Measurements from ENCODE around the gene SPON1.

Gene SPON1

DNA sequence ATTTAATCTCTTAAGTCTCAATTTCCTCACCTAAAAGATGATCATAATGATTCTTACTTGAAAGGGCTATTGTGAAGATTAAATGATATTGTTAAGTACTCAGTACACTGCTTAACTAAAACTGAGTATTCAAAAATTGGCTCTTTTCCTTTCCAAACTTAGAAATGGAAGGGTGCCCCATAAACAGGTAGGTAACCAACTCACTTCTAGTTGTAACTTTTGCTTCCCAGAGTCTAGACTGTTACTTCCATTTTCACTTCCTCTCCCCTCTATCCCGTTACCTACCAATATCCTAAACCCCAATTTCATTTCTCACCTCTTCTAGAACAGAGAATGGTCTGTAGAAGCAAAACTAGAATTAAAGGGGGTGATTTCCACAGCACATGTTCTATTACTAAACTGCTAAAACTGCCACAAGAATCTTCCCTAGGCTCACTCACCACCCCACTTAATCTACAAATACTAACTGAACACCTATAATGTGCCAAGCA is 346.4 kb downstream of the SPON1 start:
- DNase-seq (ENCODE audit: low read depth) = no peak
- H3K4me3 ChIP-seq (ENCODE audit: low read length) = no peak overlapping the region
- TF ChIP-seq, protein P1, sequence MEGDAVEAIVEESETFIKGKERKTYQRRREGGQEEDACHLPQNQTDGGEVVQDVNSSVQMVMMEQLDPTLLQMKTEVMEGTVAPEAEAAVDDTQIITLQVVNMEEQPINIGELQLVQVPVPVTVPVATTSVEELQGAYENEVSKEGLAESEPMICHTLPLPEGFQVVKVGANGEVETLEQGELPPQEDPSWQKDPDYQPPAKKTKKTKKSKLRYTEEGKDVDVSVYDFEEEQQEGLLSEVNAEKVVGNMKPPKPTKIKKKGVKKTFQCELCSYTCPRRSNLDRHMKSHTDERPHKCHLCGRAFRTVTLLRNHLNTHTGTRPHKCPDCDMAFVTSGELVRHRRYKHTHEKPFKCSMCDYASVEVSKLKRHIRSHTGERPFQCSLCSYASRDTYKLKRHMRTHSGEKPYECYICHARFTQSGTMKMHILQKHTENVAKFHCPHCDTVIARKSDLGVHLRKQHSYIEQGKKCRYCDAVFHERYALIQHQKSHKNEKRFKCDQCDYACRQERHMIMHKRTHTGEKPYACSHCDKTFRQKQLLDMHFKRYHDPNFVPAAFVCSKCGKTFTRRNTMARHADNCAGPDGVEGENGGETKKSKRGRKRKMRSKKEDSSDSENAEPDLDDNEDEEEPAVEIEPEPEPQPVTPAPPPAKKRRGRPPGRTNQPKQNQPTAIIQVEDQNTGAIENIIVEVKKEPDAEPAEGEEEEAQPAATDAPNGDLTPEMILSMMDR (IDR thresholded peaks at IDR 0.05; ENCODE audit: insufficient read depth, low read depth, low read length, missing control alignments) = no peak

DNA sequence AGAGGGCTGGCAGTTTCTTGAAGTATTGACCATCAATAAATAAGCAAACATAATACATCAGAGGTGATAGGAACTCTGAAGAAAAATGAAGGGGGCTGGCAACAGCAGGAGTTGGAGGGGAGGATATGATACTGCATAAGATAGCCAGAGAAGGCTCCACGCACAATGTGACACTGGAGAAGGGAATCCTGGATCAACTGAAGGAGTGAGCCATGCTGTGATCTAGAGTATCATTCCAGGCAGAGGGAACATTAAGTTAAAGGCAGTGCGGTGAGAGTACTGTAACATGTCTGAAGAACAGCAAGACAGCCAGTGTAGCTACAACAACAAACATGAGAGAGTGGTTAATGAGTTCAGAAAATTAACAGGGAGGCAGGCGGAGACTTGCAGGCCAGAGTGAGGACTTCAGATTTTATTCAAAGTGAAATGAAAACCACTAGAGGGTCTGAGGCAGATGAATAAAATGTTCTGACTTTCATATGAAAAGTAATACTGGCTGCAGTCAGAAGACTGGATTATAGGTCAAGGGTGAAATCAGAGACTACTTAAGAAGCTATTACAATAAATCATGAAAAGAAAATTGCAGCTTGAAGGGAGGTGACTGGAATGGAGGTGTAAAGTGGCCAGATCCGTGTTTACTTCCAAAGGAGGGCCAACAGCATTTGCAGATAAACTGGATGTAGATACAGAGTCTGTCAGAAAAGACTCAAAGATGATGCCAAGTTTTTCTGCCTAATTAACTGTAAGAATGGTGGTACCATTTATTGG is 347.1 kb downstream of the SPON1 start:
- TF ChIP-seq, protein P1 (IDR thresholded peaks at IDR 0.05; ENCODE audit: insufficient read depth, low read depth, low read length, missing control alignments) = no peak
- no peak for DNase-seq (ENCODE audit: low read depth)
- no peak overlapping the region for H3K4me3 ChIP-seq (ENCODE audit: low read length)

DNA sequence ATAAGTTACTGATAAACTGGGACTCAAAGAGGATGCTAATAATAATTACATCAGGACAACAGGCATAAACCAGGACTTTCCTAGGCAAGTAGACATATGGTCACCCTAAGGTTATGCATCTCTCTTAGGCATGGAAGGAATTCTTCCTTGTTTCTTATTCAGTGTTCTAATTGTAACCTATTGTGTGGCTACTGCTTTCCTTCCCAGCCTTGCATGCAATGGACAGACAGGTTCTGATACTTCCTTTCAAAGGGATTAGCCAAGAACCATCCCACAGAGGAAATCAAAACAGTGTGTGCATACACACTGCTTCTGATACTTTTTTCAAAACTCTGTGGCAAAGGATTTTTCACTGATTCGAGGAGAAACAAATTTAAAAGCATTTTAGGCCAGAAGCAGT is 348.2 kb downstream of the SPON1 start:
- TF ChIP-seq, protein P1 (IDR thresholded peaks at IDR 0.05; ENCODE audit: insufficient read depth, low read depth, low read length, missing control alignments) = no peak
- no peak overlapping the region for H3K4me3 ChIP-seq (ENCODE audit: low read length)
- peak; percentile 30 for DNase-seq (ENCODE audit: low read depth)

GRCh38 chr11:14312736-14313438 is 350.4 kb downstream of the SPON1 start:
- DNase-seq (ENCODE audit: low read depth) = peak; percentile 27
- H3K4me3 ChIP-seq (ENCODE audit: low read length) = no peak overlapping the region
- TF ChIP-seq, protein P1 (IDR thresholded peaks at IDR 0.05; ENCODE audit: insufficient read depth, low read depth, low read length, missing control alignments) = no peak

DNA sequence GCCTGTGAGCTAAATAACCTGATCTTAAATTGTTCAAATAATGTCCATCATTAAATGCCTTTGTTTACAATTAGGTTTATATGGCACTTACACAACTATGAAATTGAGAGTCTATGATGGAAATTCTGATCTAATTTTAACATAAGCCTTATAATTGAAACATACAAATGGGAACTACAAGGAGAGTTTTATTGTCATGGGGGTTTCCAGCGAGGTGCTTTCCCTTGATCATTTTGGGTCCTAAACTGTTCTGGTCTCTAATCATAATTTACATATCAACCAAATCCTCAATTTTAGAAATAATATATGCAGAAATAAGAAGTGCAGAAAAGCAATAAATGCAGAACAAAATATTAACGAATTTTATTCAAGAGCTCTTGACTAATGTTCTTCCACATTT is 351.6 kb downstream of the SPON1 start:
- TF ChIP-seq, protein P1 (IDR thresholded peaks at IDR 0.05; ENCODE audit: insufficient read depth, low read depth, low read length, missing control alignments) = no peak
- no peak overlapping the region for H3K4me3 ChIP-seq (ENCODE audit: low read length)
- DNase-seq (ENCODE audit: low read depth) = no peak

DNA sequence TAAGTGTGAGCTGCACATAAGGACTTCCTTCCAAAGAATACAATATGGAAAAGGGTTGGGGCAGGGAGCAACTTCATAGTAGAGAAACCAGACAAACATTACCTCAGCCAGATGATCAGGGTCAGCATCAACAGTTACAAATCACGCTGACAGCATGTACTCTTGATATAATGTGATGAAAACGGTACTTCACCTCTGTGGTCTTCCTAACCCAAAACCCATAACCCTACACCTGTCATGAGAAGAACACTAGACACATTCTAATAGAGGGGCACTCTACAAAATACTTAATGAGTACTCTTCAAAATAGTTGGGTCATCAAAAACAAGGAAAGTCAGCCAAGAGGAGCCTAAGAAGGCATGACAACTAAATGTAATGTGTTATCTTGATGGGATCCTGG is 352.6 kb downstream of the SPON1 start:
- no peak overlapping the region for H3K4me3 ChIP-seq (ENCODE audit: low read length)
- no peak for DNase-seq (ENCODE audit: low read depth)
- TF ChIP-seq, protein P1 (IDR thresholded peaks at IDR 0.05; ENCODE audit: insufficient read depth, low read depth, low read length, missing control alignments) = no peak

Data from epithelial cell of esophagus (primary cell).